ENCODE results near the gene MPST.

Gene MPST

DNA sequence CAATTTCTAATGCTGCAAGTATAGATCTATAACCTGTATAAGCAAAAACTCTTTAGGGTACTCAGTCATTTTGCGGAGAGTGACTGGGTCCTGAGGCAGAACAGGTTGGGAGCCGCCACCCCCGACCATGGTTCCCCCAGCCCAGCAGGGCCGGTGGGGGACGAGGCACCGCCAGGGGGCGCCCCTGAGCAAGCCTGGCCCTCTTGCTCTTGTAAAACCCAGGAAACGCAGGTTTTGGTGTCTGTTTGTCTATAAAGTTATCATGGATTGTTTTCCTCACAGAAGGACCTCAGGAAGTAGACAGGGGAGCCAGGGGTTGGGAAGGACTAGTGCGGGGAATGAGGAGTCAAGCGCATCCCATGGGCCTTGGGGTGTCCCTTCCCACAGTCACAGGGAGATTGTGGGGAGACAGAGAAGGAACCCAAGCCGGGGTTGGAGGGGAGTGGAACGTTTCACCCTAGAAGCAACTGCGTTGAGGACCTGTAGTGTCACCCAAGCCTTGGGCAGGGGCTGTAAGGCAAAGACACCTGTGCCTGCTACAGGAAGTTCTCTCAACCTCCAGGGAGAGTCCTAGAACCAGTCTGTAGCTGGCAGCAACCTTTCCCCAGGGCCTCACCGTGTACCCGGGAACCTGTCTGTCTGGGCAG, 58.4 kb downstream of the MPST start:
- peak in 21 of 56 donors; percentile 4 to 66 (median 16) for DNase-seq

DNA sequence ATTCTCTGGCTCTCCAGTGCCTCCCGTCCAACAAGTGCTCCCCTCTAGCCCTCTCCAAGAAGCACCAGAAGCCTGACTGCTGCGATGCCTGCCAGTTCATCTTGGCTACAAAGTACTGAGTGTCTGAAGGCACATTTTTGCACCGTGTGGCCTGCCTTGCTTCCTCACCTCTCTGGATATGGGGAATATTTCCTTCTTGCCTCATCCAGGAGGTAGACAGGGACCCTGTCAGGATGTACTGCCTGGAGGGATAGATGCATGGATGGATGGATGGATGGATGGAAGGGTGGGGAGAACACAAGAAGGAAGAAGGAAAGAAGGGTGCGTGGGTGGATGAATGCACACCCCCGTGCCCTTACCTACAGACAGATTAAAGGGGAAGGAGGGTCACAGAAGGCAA, 59.6 kb downstream of the MPST start:
- DNase-seq, result no peak
